GM19238 (cell line): ENCODE data around the gene FUBP3.

ENCODE experiments used
- DNase-seq: peaks from one replicate; pipeline ENCODE4 v3.0.0; 2011; ENCODE audit warnings: low spot score; ENCODE audit not compliant: insufficient read length

The FUBP3 gene

GRCh38 chr9:130661451-130662098 lies 82.2 kb downstream of the FUBP3 start:
- DNase-seq = no peak

GRCh38 chr9:130662099-130662969 lies 83.0 kb downstream of the FUBP3 start:
- DNase-seq = no peak

GRCh38 chr9:130662970-130663257 lies 83.5 kb downstream of the FUBP3 start:
- no peak for DNase-seq

GRCh38 chr9:130663258-130663976 lies 84.0 kb downstream of the FUBP3 start:
- no peak for DNase-seq

GRCh38 chr9:130663977-130664250 lies 84.5 kb downstream of the FUBP3 start:
- DNase-seq = no peak

- DNase-seq = no peak
Observed at GRCh38 chr9:130664251-130665028, 85.1 kb downstream of the FUBP3 start, which contains the start of gene PRDM12. PRDM12 (plus strand) TSS chr9:130664594; CDS start chr9:130664654, 60 bp downstream.

- DNase-seq = no peak
Observed at GRCh38 chr9:130665029-130665430, 85.7 kb downstream of the FUBP3 start.

GRCh38 chr9:130665431-130666392 lies 86.3 kb downstream of the FUBP3 start:
- no peak for DNase-seq

- DNase-seq = no peak
Observed at GRCh38 chr9:130666393-130667119, 87.2 kb downstream of the FUBP3 start.

GRCh38 chr9:130667120-130667435 lies 87.7 kb downstream of the FUBP3 start:
- DNase-seq = no peak

GRCh38 chr9:130668196-130668595 lies 88.8 kb downstream of the FUBP3 start:
- no peak for DNase-seq

- DNase-seq = no peak
Observed at GRCh38 chr9:130668659-130669058, 89.3 kb downstream of the FUBP3 start.

GRCh38 chr9:130669965-130670364 lies 90.6 kb downstream of the FUBP3 start:
- no peak for DNase-seq

- no peak for DNase-seq
Observed at GRCh38 chr9:130670644-130671043, 91.3 kb downstream of the FUBP3 start.

GRCh38 chr9:130672466-130672865 lies 93.1 kb downstream of the FUBP3 start:
- no peak for DNase-seq

GRCh38 chr9:130672933-130673615 lies 93.7 kb downstream of the FUBP3 start:
- DNase-seq = no peak

- no peak for DNase-seq
Observed at GRCh38 chr9:130675396-130675795, 96.0 kb downstream of the FUBP3 start.

GRCh38 chr9:130677252-130677651 lies 97.9 kb downstream of the FUBP3 start:
- DNase-seq = no peak
